Right ventricle myocardium superior (tissue), 1 donor: Measurements from ENCODE around the gene SYPL1. TPM values are rescaled to one million over a fixed set of nuclear protein-coding genes. Genes with fewer than 3 reads are reported as not detected.

Experiments used
- ATAC-seq: fragments of 200-7000 bp; cut with Tn5 transposase; one replicate; pipeline ENCODE4 v1.9.1; 2020; ENCODE audit warnings: mild to moderate bottlenecking; ENCODE audit not compliant: poor library complexity
- DNase-seq: peaks from one replicate; pipeline ENCODE4 v3.0.0-alpha.2; 2020
- intact Hi-C: fragments of 100-400 bp; cut with DNase I; formaldehyde crosslinking; loops from one replicate; pipeline ENCODE4 v1.11.2; 2022
- total RNA-seq: library from RNA; stranded (reverse); fragmentation: NEBNext Ultra II Directional; extraction: Animal tissue kit (Norgen Biotek cat#: 25700); gene quantifications from one replicate; pipeline ENCODE4 v1.2.1, GENCODE V29; 2021
- donor health status: DM: no; HTN: yes; CAD: no; lungs with severe emphysema.

SYPL1 gene
- total RNA-seq, 1 donor from 2014 or later, result 88.8 TPM

GRCh38 chr7:106058928-106059324, 53.2 kb downstream of the SYPL1 start:
- intact Hi-C loops, result loop anchor here (10.0 kb wide), 1 partner anchor 406 kb away; no protein-coding TSS in a partner anchor
- ATAC-seq (no peak), DNase-seq (no peak)

GRCh38 chr7:106057962-106058927, 53.9 kb downstream of the SYPL1 start:
- intact Hi-C loops, result loop anchor here (1.0 to 10.0 kb wide), 2 partner anchors 95 to 407 kb away; no protein-coding TSS in a partner anchor
- ATAC-seq (no peak), DNase-seq (peak; percentile 49)

- ATAC-seq (no peak), DNase-seq (no peak)
- intact Hi-C loops, result loop anchor here (1.0 to 10.0 kb wide), 2 partner anchors 96 to 407 kb away; no protein-coding TSS in a partner anchor
Observed at GRCh38 chr7:106057204-106057961, 54.7 kb downstream of the SYPL1 start.

- DNase-seq (peak; percentile 73), ATAC-seq (peak; percentile 97)
- intact Hi-C loops, result loop anchor here (1.0 to 10.0 kb wide), 2 partner anchors 97 to 408 kb away; no protein-coding TSS in a partner anchor
Observed at GRCh38 chr7:106056513-106057203, 55.5 kb downstream of the SYPL1 start.

GRCh38 chr7:106054971-106055532, 57.1 kb downstream of the SYPL1 start:
- DNase-seq, result no peak

GRCh38 chr7:106054156-106054910, 57.8 kb downstream of the SYPL1 start:
- intact Hi-C loops, result loop anchor here (10.0 kb wide), 1 partner anchor 410 kb away; no protein-coding TSS in a partner anchor
- DNase-seq (no peak), ATAC-seq (no peak)

More at GRCh38 chr7:106054971-106055532, 57.1 kb downstream of the SYPL1 start:
- no peak for ATAC-seq
- intact Hi-C loops, result loop anchor here (10.0 kb wide), 1 partner anchor 410 kb away; no protein-coding TSS in a partner anchor

GRCh38 chr7:106053109-106053508, 59.0 kb downstream of the SYPL1 start:
- DNase-seq (no peak), ATAC-seq (no peak)
- intact Hi-C loops, result loop anchor here (10.0 kb wide), 1 partner anchor 412 kb away; no protein-coding TSS in a partner anchor

- intact Hi-C loops, result loop anchor here (10.0 kb wide), 1 partner anchor 412 kb away; no protein-coding TSS in a partner anchor
- ATAC-seq, result no peak
- no peak for DNase-seq
Observed at GRCh38 chr7:106052681-106053080, 59.4 kb downstream of the SYPL1 start.

- DNase-seq (no peak), ATAC-seq (peak; percentile 66)
- intact Hi-C loops, result loop anchor here (10.0 kb wide), 1 partner anchor 414 kb away; no protein-coding TSS in a partner anchor
Observed at GRCh38 chr7:106050746-106051117, 61.4 kb downstream of the SYPL1 start.

- intact Hi-C loops, result loop anchor here (10.0 kb wide), 1 partner anchor 415 kb away; no protein-coding TSS in a partner anchor
- DNase-seq (no peak), ATAC-seq (peak; percentile 27)
Observed at GRCh38 chr7:106050002-106050745, 61.9 kb downstream of the SYPL1 start.

GRCh38 chr7:106049139-106049752, 62.9 kb downstream of the SYPL1 start:
- DNase-seq (no peak), ATAC-seq (no peak)
- intact Hi-C loops, result no loop called here

- intact Hi-C loops, result no loop called here
- DNase-seq (no peak), ATAC-seq (no peak)
Observed at GRCh38 chr7:106048706-106049020, 63.4 kb downstream of the SYPL1 start.

- no peak for ATAC-seq
- DNase-seq, result no peak
- intact Hi-C loops, result no loop called here
Observed at GRCh38 chr7:106047818-106048705, 64.0 kb downstream of the SYPL1 start.

- DNase-seq, result no peak
- intact Hi-C loops, result no loop called here
- ATAC-seq, result no peak
Observed at GRCh38 chr7:106047184-106047583, 64.9 kb downstream of the SYPL1 start.

GRCh38 chr7:106045586-106045985, 66.5 kb downstream of the SYPL1 start:
- ATAC-seq, result no peak
- intact Hi-C loops, result no loop called here
- DNase-seq, result no peak
